Fibroblast of upper back skin (primary cell): ENCODE data around the gene P2RY2.
"Not testable (repeated sequence)": the region's sequence is repeated elsewhere in the genome, so short reads cannot be mapped to it uniquely, and the experiment has no call there.

ENCODE experiments used
- DNase-seq: peaks from one replicate; pipeline ENCODE4 v3.0.0-alpha.2; 2013

Gene P2RY2

GRCh38 chr11:73189315-73189714, 28.8 kb upstream of the P2RY2 start:
- DNase-seq = no peak

GRCh38 chr11:73189723-73190556, 28.1 kb upstream of the P2RY2 start:
- DNase-seq = no peak

DNA sequence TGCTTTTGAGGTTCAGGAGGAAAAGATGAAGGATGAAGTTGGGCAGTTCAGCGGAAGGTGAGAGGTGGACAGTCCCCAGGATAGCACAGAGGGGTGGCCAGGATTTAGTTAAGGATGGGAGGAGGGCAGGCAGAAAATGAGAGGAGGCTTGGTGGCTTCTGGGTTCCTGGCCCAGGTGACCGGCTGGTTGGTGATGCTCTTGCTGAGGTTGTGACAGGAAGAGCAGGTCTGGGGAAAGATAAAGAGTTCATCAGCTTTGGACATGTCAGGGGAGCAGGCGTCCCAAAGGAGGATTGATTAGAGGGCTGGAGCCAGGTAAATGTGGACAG, 27.6 kb upstream of the P2RY2 start:
- DNase-seq = no peak

DNA sequence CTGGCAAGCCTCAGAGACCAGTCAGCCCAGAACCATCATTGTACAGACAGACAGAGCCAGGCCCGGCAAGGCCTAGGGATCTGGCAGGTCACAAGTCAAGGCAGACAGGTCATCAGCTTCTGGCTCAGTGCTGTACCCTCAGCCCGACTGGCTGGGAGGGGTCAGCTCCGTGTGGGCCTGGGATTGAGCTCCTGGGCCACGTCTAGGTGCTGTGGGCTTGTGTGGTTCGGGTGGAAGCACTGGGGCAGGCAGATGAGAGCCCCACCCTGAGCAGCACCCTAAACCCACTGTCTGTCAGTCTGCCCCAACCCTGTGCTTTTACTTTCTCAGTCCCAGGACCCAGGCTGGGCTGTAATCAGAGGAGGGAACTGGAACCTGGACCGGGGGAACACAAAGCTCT, 26.9 kb upstream of the P2RY2 start:
- no peak for DNase-seq

- DNase-seq = no peak
These were observed 25.8 kb upstream of the P2RY2 start for GRCh38 chr11:73192272-73192671.

DNA sequence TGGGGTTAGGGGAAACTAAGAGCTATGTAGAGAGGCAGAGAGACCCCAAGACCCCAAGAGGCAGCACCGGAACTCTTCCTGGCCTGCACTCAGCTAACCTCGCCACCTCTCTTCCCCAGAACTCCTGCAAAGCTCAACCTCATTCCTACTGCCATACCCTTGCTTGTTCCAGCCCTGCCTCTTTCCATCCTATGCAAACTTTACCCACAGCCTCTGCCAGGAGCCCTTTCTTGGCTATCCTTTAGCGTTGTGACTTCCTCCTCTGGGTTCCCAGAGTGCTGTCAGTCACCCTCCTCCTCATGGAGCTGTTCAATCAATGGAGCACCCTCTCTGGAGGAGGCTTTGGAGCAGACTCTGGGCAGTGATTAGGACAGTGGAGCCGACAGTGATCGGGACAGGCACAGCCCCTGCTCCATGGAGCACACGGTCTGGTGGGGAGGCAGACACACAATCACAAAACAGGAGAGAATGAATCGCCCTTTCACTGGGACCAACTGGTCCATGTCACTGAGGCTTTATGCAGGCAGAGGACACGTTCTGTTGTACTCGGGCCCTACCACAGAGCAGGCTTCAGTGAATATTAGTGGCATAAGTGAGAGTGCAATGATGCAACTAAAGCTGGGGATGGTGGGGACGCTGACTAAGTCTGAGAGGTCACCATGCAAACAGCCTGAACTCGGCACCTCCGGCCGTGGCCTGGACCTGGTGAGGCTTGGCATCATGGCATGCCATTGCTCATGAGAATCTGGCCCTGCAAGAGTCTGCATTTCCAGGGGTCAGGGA, 24.6 kb upstream of the P2RY2 start:
- no peak for DNase-seq

GRCh38 chr11:73194034-73194507, 24.0 kb upstream of the P2RY2 start:
- no peak for DNase-seq

DNA sequence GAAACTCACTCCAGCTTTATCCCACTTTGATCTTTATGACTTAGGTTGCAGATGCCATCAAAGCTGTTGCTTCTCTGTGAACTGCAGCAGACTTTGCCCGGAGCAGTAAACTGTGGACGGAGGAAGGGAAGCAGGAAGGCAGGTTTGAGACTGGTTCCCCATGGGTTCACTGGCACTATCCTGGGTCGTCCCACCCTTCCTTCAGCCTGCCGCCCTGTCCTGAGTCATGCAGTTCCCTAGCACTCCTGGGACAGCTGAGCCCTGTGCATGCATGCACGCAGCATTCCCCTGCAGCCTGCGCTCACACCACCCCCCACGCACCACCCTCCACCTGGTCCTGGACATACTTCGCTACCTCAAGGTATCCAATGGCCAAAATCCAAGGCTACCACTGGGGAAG, 23.5 kb upstream of the P2RY2 start:
- DNase-seq = no peak

- DNase-seq = no peak
These were observed 22.7 kb upstream of the P2RY2 start for GRCh38 chr11:73195191-73196007.

DNA sequence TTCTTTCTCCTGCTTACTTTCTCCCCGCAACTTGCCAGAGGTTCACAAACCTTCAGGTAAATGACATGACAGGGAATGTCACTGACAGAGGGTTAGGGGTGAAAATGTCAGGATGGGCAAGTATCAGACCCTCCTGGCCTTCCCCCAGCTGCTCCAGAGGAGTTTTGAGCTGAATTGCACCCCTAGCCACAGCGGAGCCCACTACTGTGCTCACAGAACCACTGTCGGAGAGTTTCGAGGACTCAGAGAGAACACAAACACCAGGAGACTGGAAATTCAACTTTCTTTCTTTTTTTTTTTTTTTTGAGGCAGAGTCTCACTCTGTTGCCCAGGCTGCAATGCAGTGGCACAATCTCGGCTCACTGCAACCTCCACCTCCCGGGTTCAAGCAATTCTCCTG, 21.5 kb upstream of the P2RY2 start:
- DNase-seq = no peak

GRCh38 chr11:73197348-73197747, 20.7 kb upstream of the P2RY2 start:
- no peak for DNase-seq

DNA sequence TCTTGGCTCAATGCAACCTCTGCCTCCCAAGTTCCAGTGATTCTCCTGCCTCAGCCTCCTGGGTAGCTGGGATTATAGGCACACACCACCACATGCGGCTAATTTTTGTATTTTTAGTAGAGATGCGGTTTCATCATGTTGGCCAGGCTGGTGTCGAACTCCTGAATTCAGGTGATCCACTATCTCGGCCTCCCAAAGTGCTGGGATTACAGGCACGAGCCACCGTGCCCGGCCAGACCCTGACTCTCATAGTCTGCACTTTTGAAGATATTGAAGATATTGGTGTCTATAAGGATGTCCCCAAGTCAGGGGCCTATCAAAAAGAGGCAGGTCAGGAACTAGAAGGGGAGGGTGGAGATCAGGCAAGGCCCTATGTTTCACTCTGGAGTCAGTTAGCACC, 20.3 kb upstream of the P2RY2 start:
- DNase-seq = not testable (repeated sequence)

DNA sequence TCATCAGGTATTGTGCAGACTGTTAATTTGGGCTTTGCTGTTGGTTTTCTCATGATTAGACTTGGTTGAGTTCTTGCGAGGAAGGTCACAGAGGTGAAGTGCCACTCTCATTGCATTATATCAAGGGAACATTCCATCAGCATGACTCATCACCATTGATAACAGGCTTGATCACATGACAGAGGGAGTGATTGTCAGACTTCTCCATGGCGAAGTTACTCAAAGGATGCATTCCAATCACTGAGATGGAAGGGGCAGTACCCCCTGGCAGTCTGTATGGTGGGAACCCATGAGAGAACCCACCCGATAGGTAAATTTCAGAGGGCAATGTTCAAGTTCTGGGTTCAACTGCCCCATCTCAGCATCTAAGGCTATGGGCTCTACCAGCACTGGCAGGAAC, 19.4 kb upstream of the P2RY2 start:
- DNase-seq = no peak

- DNase-seq = no peak
These were observed 18.6 kb upstream of the P2RY2 start for GRCh38 chr11:73199446-73199845.

DNA sequence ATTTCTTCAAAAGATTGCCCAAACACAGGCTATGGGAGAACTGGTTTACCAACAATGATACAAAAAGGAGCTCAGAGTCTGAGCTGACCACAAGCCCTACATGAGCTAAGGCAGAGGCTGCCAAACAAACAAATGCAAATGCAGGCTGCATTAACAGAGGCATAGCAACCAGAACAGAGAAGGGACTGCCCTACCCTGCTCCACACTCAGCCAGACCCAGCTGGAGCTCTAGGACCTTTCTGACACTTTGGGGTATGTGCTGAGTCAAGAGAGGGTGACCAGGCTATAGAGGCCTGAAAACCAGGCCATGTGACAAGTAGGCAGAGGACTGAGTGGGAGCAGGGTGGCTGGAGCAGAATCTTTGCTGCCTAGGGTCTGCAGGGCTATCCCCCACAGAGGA, 17.8 kb upstream of the P2RY2 start:
- no peak for DNase-seq

DNA sequence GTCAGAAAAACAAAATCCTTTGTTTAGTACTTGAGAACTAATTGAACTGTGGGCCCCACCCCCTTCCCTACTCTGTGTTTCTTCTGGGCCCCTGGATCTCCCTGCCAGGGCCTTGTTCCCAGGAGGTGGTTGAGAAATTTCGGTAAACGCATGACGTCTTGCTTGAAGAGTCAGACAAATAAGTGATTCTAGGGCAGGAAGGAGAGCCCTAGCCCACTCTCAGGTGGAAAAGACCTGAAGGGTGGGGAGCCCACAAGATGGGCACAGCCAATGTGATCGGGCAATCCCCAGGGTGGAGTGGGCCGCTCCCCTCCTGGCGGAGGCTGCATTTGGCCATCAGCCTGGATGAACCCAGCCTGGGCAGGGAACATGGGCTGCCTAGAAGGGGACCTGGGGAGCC, 16.8 kb upstream of the P2RY2 start:
- no peak for DNase-seq

DNA sequence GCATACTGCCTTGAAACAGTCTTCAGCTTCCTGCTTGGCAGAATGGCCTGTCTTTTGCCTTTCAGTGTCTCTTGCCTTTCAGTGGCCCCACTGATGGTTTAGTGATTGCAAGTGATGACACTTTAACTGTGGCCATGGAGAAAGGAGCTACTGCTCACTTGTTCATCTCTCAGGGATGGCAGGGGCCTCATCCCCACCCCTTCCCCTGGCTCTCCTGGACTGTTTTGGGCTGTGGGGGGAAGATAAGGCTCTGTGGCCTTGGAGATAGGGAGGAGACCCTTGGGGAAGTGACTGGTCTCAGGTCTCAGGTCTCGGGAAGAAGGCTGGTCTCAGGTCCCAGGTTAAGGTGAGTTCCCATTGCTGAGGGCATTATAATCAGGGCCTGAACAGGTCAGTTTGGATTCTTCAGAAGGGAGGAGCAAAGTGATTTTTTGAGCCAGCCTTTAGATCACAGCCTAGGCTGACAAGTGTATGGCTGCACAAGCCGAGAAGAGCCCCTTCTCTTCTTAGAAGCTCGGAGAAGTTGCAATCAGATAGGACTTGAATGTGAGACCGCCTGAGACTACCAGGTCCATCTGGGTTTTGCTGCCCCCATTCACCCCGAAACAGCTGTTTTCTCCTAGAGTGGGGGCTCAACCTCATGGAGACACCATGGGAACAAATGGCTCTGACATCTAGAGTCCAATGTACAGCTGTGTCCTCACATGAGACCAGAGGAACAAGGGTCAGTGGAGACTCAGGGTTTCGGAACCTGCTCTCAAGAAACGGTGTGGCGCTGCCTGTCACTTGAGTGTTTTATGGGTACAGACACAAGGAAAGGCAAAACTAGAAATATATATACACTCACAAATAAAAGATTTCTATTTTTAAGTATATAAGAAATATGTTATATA, 15.9 kb upstream of the P2RY2 start:
- no peak for DNase-seq

GRCh38 chr11:73203322-73203721, 14.8 kb upstream of the P2RY2 start:
- no peak for DNase-seq

- DNase-seq = no peak
These were observed 14.3 kb upstream of the P2RY2 start for GRCh38 chr11:73203790-73204189.

GRCh38 chr11:73204711-73205121, 13.4 kb upstream of the P2RY2 start:
- DNase-seq = no peak

GRCh38 chr11:73205661-73206343, 12.3 kb upstream of the P2RY2 start:
- no peak for DNase-seq

- no peak for DNase-seq
These were observed 11.3 kb upstream of the P2RY2 start for GRCh38 chr11:73206801-73207200.
